ENCODE measurements around the gene FIGN.
A peak's percentile ranks its signal among the peaks of the same experiment; 100 is the strongest.

FIGN gene

GRCh38 chr2:163570391-163570790, 165.4 kb downstream of the FIGN start:
- no peak for DNase-seq (ENCODE audit: low read depth, low spot score)
- no peak for TF ChIP-seq EZH2 (IDR thresholded peaks at IDR 0.05)
- TF ChIP-seq POLR2AphosphoS5 (IDR thresholded peaks at IDR 0.05; ENCODE audit: borderline replicate concordance, low read depth, low read length), result no peak
- TF ChIP-seq FOXP2 (optimal IDR thresholded peaks at IDR 0.05; ENCODE audit: control extremely low read depth, extremely low read length, insufficient read depth), result no peak
- Histone ChIP-seq H3K9ac (ENCODE audit: insufficient read length) (no peak overlapping the region), H3K36me3 (ENCODE audit: insufficient read depth, low read length) (no peaks in the 10 kb centered on the region), H3K9me3 (ENCODE audit: low read depth, low read length) (no peaks in the 10 kb centered on the region), H3K4me3 (no peak overlapping the region), H3K27ac (no peak overlapping the region)

- H3K9ac ChIP-seq (ENCODE audit: insufficient read length), result no peak overlapping the region
- no peak overlapping the region for H3K4me3 ChIP-seq
- H3K27ac ChIP-seq, result no peak overlapping the region
- no peaks in the 10 kb centered on the region for H3K36me3 ChIP-seq (ENCODE audit: insufficient read depth, low read length)
- no peak for DNase-seq (ENCODE audit: low read depth, low spot score)
- H3K9me3 ChIP-seq (ENCODE audit: low read depth, low read length), result no peaks in the 10 kb centered on the region
- TF ChIP-seq FOXP2 (optimal IDR thresholded peaks at IDR 0.05; ENCODE audit: control extremely low read depth, extremely low read length, insufficient read depth) (no peak), EZH2 (IDR thresholded peaks at IDR 0.05) (no peak), POLR2AphosphoS5 (IDR thresholded peaks at IDR 0.05; ENCODE audit: borderline replicate concordance, low read depth, low read length) (no peak)
These were observed 170.6 kb downstream of the FIGN start for GRCh38 chr2:163565192-163565591.

GRCh38 chr2:163564236-163564635, 171.6 kb downstream of the FIGN start:
- no peak for DNase-seq (ENCODE audit: low read depth, low spot score)
- TF ChIP-seq EZH2 (IDR thresholded peaks at IDR 0.05), result no peak
- Histone ChIP-seq H3K9ac (ENCODE audit: insufficient read length) (no peak overlapping the region), H3K9me3 (ENCODE audit: low read depth, low read length) (no peaks in the 10 kb centered on the region), H3K27ac (no peak overlapping the region), H3K36me3 (ENCODE audit: insufficient read depth, low read length) (no peaks in the 10 kb centered on the region), H3K4me3 (no peak overlapping the region)

- TF ChIP-seq EZH2 (IDR thresholded peaks at IDR 0.05) (no peak), POLR2AphosphoS5 (IDR thresholded peaks at IDR 0.05; ENCODE audit: borderline replicate concordance, low read depth, low read length) (no peak), FOXP2 (optimal IDR thresholded peaks at IDR 0.05; ENCODE audit: control extremely low read depth, extremely low read length, insufficient read depth) (no peak)
- H3K9me3 ChIP-seq (ENCODE audit: low read depth, low read length), result no peaks in the 10 kb centered on the region
- no peaks in the 10 kb centered on the region for H3K36me3 ChIP-seq (ENCODE audit: insufficient read depth, low read length)
- no peak for DNase-seq (ENCODE audit: low read depth, low spot score)
- H3K9ac ChIP-seq (ENCODE audit: insufficient read length), result no peak overlapping the region
- no peak overlapping the region for H3K27ac ChIP-seq
- H3K4me3 ChIP-seq, result no peak overlapping the region
These were observed 172.5 kb downstream of the FIGN start for GRCh38 chr2:163563336-163563735.

- no peaks in the 10 kb centered on the region for H3K9me3 ChIP-seq (ENCODE audit: low read depth, low read length)
- no peak overlapping the region for H3K4me3 ChIP-seq
- no peaks in the 10 kb centered on the region for H3K36me3 ChIP-seq (ENCODE audit: insufficient read depth, low read length)
- H3K9ac ChIP-seq (ENCODE audit: insufficient read length), result no peak overlapping the region
- H3K27ac ChIP-seq, result no peak overlapping the region
- DNase-seq (ENCODE audit: low read depth, low spot score), result no peak
- TF ChIP-seq FOXP2 (optimal IDR thresholded peaks at IDR 0.05; ENCODE audit: control extremely low read depth, extremely low read length, insufficient read depth), result no peak
- TF ChIP-seq POLR2AphosphoS5 (IDR thresholded peaks at IDR 0.05; ENCODE audit: borderline replicate concordance, low read depth, low read length), result no peak
- TF ChIP-seq EZH2 (IDR thresholded peaks at IDR 0.05), result no peak
These were observed 177.4 kb downstream of the FIGN start for GRCh38 chr2:163558251-163559021.

- H3K4me3 ChIP-seq, result no peak overlapping the region
- H3K9me3 ChIP-seq (ENCODE audit: low read depth, low read length), result no peaks in the 10 kb centered on the region
- DNase-seq (ENCODE audit: low read depth, low spot score), result no peak
- H3K27ac ChIP-seq, result no peak overlapping the region
- no peaks in the 10 kb centered on the region for H3K36me3 ChIP-seq (ENCODE audit: insufficient read depth, low read length)
- H3K9ac ChIP-seq (ENCODE audit: insufficient read length), result no peak overlapping the region
- no peak for TF ChIP-seq POLR2AphosphoS5 (IDR thresholded peaks at IDR 0.05; ENCODE audit: borderline replicate concordance, low read depth, low read length)
- TF ChIP-seq EZH2 (IDR thresholded peaks at IDR 0.05), result no peak
These were observed 179.3 kb downstream of the FIGN start for GRCh38 chr2:163556511-163556910.

- H3K27ac ChIP-seq, result no peak overlapping the region
- H3K9me3 ChIP-seq (ENCODE audit: low read depth, low read length), result no peaks in the 10 kb centered on the region
- no peak for DNase-seq (ENCODE audit: low read depth, low spot score)
- no peak overlapping the region for H3K9ac ChIP-seq (ENCODE audit: insufficient read length)
- no peaks in the 10 kb centered on the region for H3K36me3 ChIP-seq (ENCODE audit: insufficient read depth, low read length)
- no peak for TF ChIP-seq FOXP2 (optimal IDR thresholded peaks at IDR 0.05; ENCODE audit: control extremely low read depth, extremely low read length, insufficient read depth)
- TF ChIP-seq POLR2AphosphoS5 (IDR thresholded peaks at IDR 0.05; ENCODE audit: borderline replicate concordance, low read depth, low read length), result no peak
- no peak for TF ChIP-seq EZH2 (IDR thresholded peaks at IDR 0.05)
- no peak overlapping the region for H3K4me3 ChIP-seq
These were observed 180.9 kb downstream of the FIGN start for GRCh38 chr2:163554864-163555263.

GRCh38 chr2:163553601-163554000, 182.2 kb downstream of the FIGN start:
- Histone ChIP-seq H3K9me3 (ENCODE audit: low read depth, low read length) (no peaks in the 10 kb centered on the region), H3K4me3 (no peak overlapping the region), H3K36me3 (ENCODE audit: insufficient read depth, low read length) (no peaks in the 10 kb centered on the region), H3K9ac (ENCODE audit: insufficient read length) (no peak overlapping the region), H3K27ac (no peak overlapping the region)
- peak; percentile 73 for DNase-seq (ENCODE audit: low read depth, low spot score)
- TF ChIP-seq FOXP2 (optimal IDR thresholded peaks at IDR 0.05; ENCODE audit: control extremely low read depth, extremely low read length, insufficient read depth) (no peak), POLR2AphosphoS5 (IDR thresholded peaks at IDR 0.05; ENCODE audit: borderline replicate concordance, low read depth, low read length) (peak; percentile 59; the same call in 1 of the 2 replicates)

- no peak for TF ChIP-seq FOXP2 (optimal IDR thresholded peaks at IDR 0.05; ENCODE audit: control extremely low read depth, extremely low read length, insufficient read depth)
- TF ChIP-seq POLR2AphosphoS5 (IDR thresholded peaks at IDR 0.05; ENCODE audit: borderline replicate concordance, low read depth, low read length), result no peak
- TF ChIP-seq EZH2 (IDR thresholded peaks at IDR 0.05), result no peak
- DNase-seq (ENCODE audit: low read depth, low spot score), result no peak
- Histone ChIP-seq H3K9me3 (ENCODE audit: low read depth, low read length) (no peaks in the 10 kb centered on the region), H3K4me3 (no peak overlapping the region), H3K9ac (ENCODE audit: insufficient read length) (no peak overlapping the region), H3K36me3 (ENCODE audit: insufficient read depth, low read length) (no peaks in the 10 kb centered on the region), H3K27ac (no peak overlapping the region)
These were observed 183.1 kb downstream of the FIGN start for GRCh38 chr2:163552758-163553157.

All from SK-N-MC (cell line).